Hepatocyte (in vitro differentiated cells): Measurements from ENCODE around the gene KCNQ2. TPM values are rescaled to one million over a fixed set of nuclear protein-coding genes. Genes with fewer than 3 reads are reported as not detected.

Source experiments
- DNase-seq: peaks from one replicate; pipeline ENCODE4 v3.0.0-alpha.2; 2016; ENCODE audit warnings: low spot score
- H2AFZ ChIP-seq: fragments of 200-600 bp; sonication (generic); 2 replicates; pipeline ENCODE4 v1.6.0; 2016; ENCODE audit warnings: antibody characterized with exemption, mild to moderate bottlenecking
- H3K27ac ChIP-seq: fragments of 200-600 bp; sonication (generic); 2 replicates; pipeline ENCODE4 v1.5.1; 2016; ENCODE audit warnings: mild to moderate bottlenecking
- H3K27me3 ChIP-seq: fragments of 200-600 bp; sonication (generic); 2 replicates; pipeline ENCODE4 v1.6.1; 2016
- H3K36me3 ChIP-seq: fragments of 200-600 bp; sonication (generic); replicated peaks from 2 replicates; pipeline ENCODE4 v1.5.1; 2016; ENCODE audit warnings: low read depth; ENCODE audit not compliant: insufficient read depth
- H3K4me1 ChIP-seq: fragments of 200-600 bp; sonication (generic); 2 replicates; pipeline ENCODE4 v1.5.1; 2016; ENCODE audit warnings: mild to moderate bottlenecking, moderate library complexity; ENCODE audit not compliant: insufficient read depth
- H3K4me2 ChIP-seq: fragments of 200-600 bp; sonication (generic); 2 replicates; pipeline ENCODE4 v1.6.0; 2016
- H3K4me3 ChIP-seq: fragments of 200-600 bp; sonication (generic); 2 replicates; pipeline ENCODE4 v1.5.1; 2016; ENCODE audit warnings: mild to moderate bottlenecking
- H3K79me2 ChIP-seq: fragments of 200-600 bp; sonication (generic); 2 replicates; pipeline ENCODE4 v1.6.0; 2017; ENCODE audit warnings: mild to moderate bottlenecking
- H3K9me2 ChIP-seq: fragments of 200-600 bp; sonication (generic); replicated peaks from 2 replicates; pipeline ENCODE4 v1.6.0; 2017; ENCODE audit warnings: mild to moderate bottlenecking; ENCODE audit not compliant: insufficient read depth
- H3K9me3 ChIP-seq: fragments of 200-600 bp; sonication (generic); 2 replicates; pipeline ENCODE4 v1.5.1; 2016; ENCODE audit warnings: low read depth, mild to moderate bottlenecking
- H4K20me1 ChIP-seq: fragments of 200-600 bp; sonication (generic); 2 replicates; pipeline ENCODE4 v1.6.0; 2016; ENCODE audit warnings: mild to moderate bottlenecking; ENCODE audit not compliant: insufficient read depth, poor library complexity, severe bottlenecking
- CTCF ChIP-seq: fragments of 200-600 bp; sonication (generic); IDR thresholded peaks from 2 replicates; pipeline ENCODE4 v1.5.1; 2016; ENCODE audit warnings: antibody characterized with exemption, mild to moderate bottlenecking; ENCODE audit not compliant: poor library complexity
- EZH2 ChIP-seq: fragments of 200-600 bp; sonication (generic); IDR thresholded peaks from 2 replicates; pipeline ENCODE4 v1.6.1; 2016; ENCODE audit warnings: antibody characterized with exemption, mild to moderate bottlenecking, borderline replicate concordance
- EZH2phosphoT487 ChIP-seq: fragments of 200-600 bp; sonication (generic); IDR thresholded peaks from one replicate; pipeline ENCODE4 v1.6.1; 2018; ENCODE audit warnings: antibody characterized with exemption, mild to moderate bottlenecking, low read depth, moderate library complexity; ENCODE audit not compliant: unreplicated experiment, severe bottlenecking
- WGBS: methylation state at CpG from one replicate; pipeline ENCODE4 v1.1.6; 2016; ENCODE audit warnings: low lambda C conversion rate; ENCODE audit errors: missing lambda C conversion rate; 5-methylcytosine and 5-hydroxymethylcytosine counted together
- polyA plus RNA-seq: library from polyadenylated mRNA; unstranded; fragments of >200 nt; fragmentation: Nextera tagmentation; extraction: Ambion mirVana; gene quantifications from 2 replicates; pipeline ENCODE4 v1.2.1, GENCODE V29; 2016
- total RNA-seq: library from RNA; depleted of rRNA; stranded (reverse); fragments of >200 nt; gene quantifications from 2 replicates; pipeline ENCODE4 v1.2.3, GENCODE V29; 2014

KCNQ2 gene
- total and polyA plus RNA-seq, 2 experiments from 2014 or later: 3.5 to 5.4 TPM

- no peaks in the 10 kb centered on the region for H3K4me1 ChIP-seq
- H3K27me3 ChIP-seq: no peaks in the 10 kb centered on the region
- no peak overlapping the region for H3K4me3 ChIP-seq
- no peak overlapping the region for H3K4me2 ChIP-seq
- H4K20me1 ChIP-seq: no peaks in the 10 kb centered on the region
- no peaks in the 10 kb centered on the region for H3K79me2 ChIP-seq
- DNase-seq: no peak
- H3K9me3 ChIP-seq: no peaks in the 10 kb centered on the region
- no peak overlapping the region for H3K27ac ChIP-seq
- no peak overlapping the region for H2AFZ ChIP-seq
- WGBS: 91% methylated on average over 35 of the region's 46 CpGs
- H3K9me2 ChIP-seq: no peaks in the 10 kb centered on the region
- H3K36me3 ChIP-seq: no peaks in the 10 kb centered on the region
- no peak for TF ChIP-seq EZH2
- no peak for TF ChIP-seq EZH2phosphoT487
Measured at GRCh38 chr20:63452821-63453523, 19.5 kb downstream of the KCNQ2 start.

GRCh38 chr20:63452341-63452740 is 20.1 kb downstream of the KCNQ2 start:
- H3K4me2 ChIP-seq: no peak overlapping the region
- H3K4me1 ChIP-seq: no peaks in the 10 kb centered on the region
- H3K9me3 ChIP-seq: no peaks in the 10 kb centered on the region
- no peaks in the 10 kb centered on the region for H3K27me3 ChIP-seq
- H4K20me1 ChIP-seq: no peaks in the 10 kb centered on the region
- H2AFZ ChIP-seq: no peak overlapping the region
- H3K27ac ChIP-seq: no peak overlapping the region
- TF ChIP-seq EZH2: no peak
- TF ChIP-seq EZH2phosphoT487: no peak
- TF ChIP-seq CTCF: no peak
- no peaks in the 10 kb centered on the region for H3K9me2 ChIP-seq
- no peak for DNase-seq
- no peaks in the 10 kb centered on the region for H3K36me3 ChIP-seq
- H3K4me3 ChIP-seq: no peak overlapping the region
- WGBS: 92% methylated on average over 19 of the region's 20 CpGs
- H3K79me2 ChIP-seq: no peaks in the 10 kb centered on the region

- no peak overlapping the region for H2AFZ ChIP-seq
- no peak overlapping the region for H3K27ac ChIP-seq
- H3K4me1 ChIP-seq: no peaks in the 10 kb centered on the region
- H3K9me2 ChIP-seq: no peaks in the 10 kb centered on the region
- TF ChIP-seq EZH2: no peak
- TF ChIP-seq EZH2phosphoT487: no peak
- TF ChIP-seq CTCF: no peak
- no peak overlapping the region for H3K4me2 ChIP-seq
- 95% methylated on average over 17 of the region's 17 CpGs for WGBS
- no peak for DNase-seq
- no peaks in the 10 kb centered on the region for H4K20me1 ChIP-seq
- H3K79me2 ChIP-seq: no peaks in the 10 kb centered on the region
- H3K27me3 ChIP-seq: no peaks in the 10 kb centered on the region
- H3K4me3 ChIP-seq: no peak overlapping the region
- H3K36me3 ChIP-seq: no peaks in the 10 kb centered on the region
- no peaks in the 10 kb centered on the region for H3K9me3 ChIP-seq
Measured at GRCh38 chr20:63451821-63452220, 20.6 kb downstream of the KCNQ2 start.

- H3K9me2 ChIP-seq: no peaks in the 10 kb centered on the region
- no peak overlapping the region for H3K27ac ChIP-seq
- H2AFZ ChIP-seq: no peak overlapping the region
- TF ChIP-seq EZH2 (no peak), EZH2phosphoT487 (no peak), CTCF (no peak)
- no peak overlapping the region for H3K4me3 ChIP-seq
- H3K9me3 ChIP-seq: no peaks in the 10 kb centered on the region
- H3K4me2 ChIP-seq: no peak overlapping the region
- 87% methylated on average over 17 of the region's 30 CpGs for WGBS
- no peak for DNase-seq
- no peaks in the 10 kb centered on the region for H3K36me3 ChIP-seq
- no peaks in the 10 kb centered on the region for H3K4me1 ChIP-seq
- no peaks in the 10 kb centered on the region for H4K20me1 ChIP-seq
- no peaks in the 10 kb centered on the region for H3K27me3 ChIP-seq
- H3K79me2 ChIP-seq: no peaks in the 10 kb centered on the region
Measured at GRCh38 chr20:63449796-63450730, 22.4 kb downstream of the KCNQ2 start.
